Stimulated activated CD8-positive, alpha-beta memory T cell treated with anti-CD3 and anti-CD28 coated beads, Interleukin-15, amount 100 ng/mL, for 4 hours (primary cell): ENCODE data around the gene ADTRP.
"Not testable (repeated sequence)": the region's sequence is repeated elsewhere in the genome, so short reads cannot be mapped to it uniquely, and the experiment has no call there.

Experiments used
- DNase-seq, 2 donors: peaks; one replicate each; pipeline ENCODE4 v3.0.0-alpha.2; 2020; ENCODE audit warnings: low read depth in 2 of 2

ADTRP gene

GRCh38 chr6:11803591-11803971, 25.0 kb upstream of the ADTRP start:
- no peak for DNase-seq

DNA sequence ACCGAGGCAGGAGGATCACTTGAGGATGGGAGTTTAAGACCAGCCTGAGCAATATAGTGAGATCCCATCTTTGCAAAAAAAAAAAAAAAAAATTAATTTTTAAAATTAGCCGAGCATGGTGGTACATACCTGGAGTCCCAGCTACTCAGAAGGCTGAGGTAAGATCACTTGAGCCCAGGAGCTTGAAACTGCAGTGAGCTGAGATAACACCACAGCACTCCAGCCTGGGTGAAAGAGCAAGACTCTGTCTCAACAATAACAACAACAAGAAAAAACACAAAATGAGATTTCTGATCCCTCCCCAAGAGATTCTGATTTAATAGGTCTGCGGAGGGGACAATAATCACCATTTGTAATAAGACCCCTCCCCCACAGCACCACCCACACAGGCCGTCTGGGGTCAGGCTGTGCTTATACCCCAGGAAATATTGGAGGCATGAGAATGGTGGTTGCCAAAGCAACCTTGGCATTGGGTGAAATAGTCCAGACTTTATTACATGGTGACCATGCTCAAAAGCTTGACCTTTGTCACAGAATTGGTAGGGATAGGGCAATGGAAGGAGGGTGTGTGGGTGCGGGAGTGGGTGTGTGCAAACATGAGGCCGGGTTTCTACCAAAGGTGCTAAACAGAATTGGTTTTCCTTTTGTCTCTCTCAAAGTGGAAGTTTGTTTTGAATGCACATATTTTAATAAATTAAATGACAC, 24.4 kb upstream of the ADTRP start:
- no peak for DNase-seq

DNA sequence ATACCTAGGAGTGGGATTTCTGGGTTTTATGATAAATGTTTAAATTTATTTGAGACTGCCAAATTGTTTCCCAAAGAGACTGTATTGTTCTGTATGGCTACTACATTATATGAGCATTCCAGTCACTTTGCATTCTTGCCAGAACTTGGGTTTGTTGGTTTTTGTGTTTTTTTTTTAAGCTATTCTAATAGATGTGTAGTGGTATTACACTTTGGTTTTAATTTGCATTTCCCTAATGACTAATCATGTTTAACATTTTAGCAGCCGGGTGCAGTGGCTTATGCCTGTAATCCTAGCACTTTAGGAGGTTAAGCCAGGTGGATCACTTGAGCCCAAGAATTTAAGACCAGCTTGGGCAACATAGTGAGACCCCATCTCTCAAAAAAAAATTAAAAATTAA, 21.9 kb upstream of the ADTRP start:
- not testable (repeated sequence) for DNase-seq

GRCh38 chr6:11798538-11798937, 19.9 kb upstream of the ADTRP start:
- DNase-seq = no peak

GRCh38 chr6:11798096-11798495, 19.5 kb upstream of the ADTRP start:
- DNase-seq = no peak

GRCh38 chr6:11796829-11797228, 18.2 kb upstream of the ADTRP start:
- DNase-seq = no peak

GRCh38 chr6:11795403-11795802, 16.8 kb upstream of the ADTRP start:
- no peak for DNase-seq

DNA sequence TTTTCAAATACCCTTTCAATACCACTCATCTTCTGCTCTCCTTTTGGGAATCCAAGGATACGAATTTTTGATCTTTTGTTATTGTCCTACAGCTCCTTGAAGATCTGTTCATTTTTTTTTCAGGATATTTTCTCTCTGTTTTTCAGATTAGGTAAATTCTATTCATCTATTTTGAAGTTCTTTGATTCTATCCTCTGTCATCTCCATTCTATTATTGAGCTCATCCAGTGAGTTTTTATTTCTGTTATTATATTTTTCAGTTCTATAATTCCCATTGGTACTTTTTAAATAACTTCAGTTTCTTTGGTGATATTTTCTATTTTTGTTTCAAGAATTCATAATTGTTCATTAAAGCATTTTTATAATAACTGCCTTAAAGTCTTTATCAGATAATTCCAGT, 14.7 kb upstream of the ADTRP start:
- DNase-seq = no peak

- DNase-seq = no peak
Observed at GRCh38 chr6:11791354-11792107, 12.9 kb upstream of the ADTRP start.

DNA sequence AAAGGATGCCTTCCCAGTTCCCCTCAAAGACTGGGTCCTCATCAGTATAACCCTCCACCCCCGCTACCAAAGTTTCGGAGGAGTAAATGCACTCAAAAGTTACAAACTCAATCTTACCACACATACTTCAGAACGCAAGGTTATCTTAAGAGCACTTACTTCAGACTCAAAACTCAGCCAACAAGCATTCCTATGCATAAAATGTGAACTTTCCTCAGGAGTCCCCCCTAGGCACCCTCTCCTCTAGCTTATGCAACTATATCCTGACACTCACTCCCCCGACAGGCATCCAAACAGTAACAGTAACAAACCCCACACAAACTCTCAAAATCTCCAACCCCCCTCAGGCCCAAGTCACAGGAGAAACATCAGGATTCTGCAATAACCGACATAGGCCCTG, 11.1 kb upstream of the ADTRP start:
- DNase-seq = no peak

DNA sequence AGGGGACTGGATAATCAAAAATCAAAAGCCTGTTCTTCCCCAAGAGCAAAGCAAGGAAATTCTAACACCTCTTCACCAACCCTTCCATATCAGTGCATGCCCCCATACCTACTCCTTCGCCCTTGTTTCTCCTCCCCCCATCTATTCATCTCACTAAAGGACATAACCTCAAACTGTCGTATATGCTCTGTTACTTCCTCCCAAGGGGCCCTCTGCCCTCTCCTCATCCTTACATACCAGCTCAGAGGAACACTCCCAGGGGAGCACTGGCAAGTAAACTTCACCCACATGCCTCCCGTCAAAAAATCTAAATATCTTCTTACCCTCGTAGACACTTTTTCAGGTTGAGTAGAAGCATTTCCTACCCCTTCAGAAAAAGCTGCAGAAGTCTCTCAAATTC, 9.4 kb upstream of the ADTRP start:
- DNase-seq = no peak

DNA sequence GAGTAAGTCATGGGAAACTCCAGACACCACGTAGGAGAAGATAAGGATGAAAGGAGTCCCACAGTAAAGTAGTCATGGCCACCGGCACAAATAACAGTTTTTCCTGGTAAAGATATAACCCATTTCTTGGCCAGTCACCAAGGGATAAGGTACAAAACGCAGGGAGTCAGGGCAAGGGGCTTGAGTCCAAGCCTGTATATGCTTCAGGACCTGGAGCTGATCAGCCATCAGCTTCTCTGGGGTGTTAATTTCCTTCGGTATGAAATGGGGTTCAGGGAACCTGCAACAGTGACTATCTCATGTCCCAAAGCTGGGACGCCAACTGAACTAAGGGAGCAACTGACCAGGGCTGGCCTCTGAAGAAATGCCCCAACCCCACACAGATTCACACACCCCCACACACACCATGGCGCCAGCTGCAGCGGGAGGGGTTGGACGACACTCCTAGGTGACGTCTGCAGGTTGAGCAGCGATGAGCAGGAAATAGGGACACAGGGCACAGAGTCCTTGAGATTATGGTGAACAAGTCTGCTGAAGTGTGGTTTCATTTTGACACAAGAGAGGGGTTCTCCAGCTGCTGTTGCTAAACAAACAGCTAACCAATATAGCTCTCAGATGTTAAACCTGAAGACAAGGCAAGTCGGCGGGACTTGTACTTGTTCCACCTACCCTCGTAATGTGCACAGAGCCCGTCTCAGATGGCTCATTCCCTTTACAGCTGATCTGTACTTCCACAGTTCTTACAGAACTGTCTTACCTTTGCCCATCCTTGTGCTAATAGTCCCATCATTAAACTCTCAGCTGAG, 7.4 kb upstream of the ADTRP start:
- no peak for DNase-seq

DNA sequence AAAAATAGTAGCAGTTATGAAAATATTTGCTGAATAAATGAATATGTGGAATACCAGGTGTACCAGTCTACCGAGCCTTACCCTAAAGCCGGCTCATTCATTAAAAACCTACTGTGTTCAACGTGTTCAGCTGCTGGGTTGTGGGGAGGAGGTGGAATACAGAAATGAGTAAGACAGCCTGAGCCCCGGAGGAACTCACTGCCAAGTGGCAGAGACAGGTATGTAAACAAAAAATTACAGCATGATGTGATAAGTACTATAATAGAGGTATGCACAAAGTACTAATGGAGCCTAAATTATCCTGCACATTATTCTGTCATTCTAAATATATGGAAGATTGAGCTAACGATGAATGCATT, 6.8 kb upstream of the ADTRP start:
- DNase-seq = no peak

DNA sequence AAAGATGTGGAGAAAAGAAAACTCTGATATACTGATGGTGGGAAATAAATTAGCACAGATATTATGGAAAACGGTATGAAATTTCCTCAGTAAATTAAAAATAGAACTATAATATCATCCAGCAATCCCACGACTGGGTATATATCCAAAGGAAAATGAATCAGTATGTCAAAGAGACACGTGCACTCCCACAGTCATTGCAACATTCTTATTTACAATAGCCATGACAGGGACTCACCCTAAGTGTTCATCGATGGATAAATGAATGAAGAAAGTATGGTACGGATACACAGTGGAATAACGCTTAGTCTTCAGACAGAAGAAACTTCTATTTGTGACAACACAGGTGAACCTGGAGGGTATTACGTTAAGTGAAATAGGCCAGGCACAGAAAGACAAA, 5.7 kb upstream of the ADTRP start:
- DNase-seq = no peak

DNA sequence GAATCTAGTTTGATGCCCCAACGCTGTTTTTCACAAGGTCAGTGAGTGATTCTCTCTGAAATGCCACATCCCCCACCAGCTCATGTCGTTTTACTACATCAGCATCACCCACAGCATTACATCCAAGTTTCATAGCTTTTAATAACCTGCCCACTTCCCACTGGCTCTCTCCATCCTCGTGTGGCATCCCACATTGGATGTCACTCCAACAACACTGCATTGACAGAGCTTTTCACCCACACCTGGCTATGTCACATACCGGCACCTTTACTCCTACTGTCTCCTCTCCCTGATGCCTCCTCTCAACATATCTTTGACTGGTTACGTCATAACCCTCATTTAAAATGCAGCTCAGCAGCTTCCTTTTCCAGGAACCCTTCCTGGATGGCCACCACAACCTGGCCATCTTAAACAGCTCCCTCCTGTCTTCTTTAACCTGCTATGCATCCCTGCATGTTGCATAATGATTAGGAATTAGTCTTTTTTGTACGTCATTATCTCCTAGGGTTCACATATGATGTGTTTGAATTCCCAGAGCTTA, 5.0 kb upstream of the ADTRP start:
- DNase-seq = no peak

- DNase-seq = no peak
Observed at GRCh38 chr6:11782524-11782923, 3.9 kb upstream of the ADTRP start.

DNA sequence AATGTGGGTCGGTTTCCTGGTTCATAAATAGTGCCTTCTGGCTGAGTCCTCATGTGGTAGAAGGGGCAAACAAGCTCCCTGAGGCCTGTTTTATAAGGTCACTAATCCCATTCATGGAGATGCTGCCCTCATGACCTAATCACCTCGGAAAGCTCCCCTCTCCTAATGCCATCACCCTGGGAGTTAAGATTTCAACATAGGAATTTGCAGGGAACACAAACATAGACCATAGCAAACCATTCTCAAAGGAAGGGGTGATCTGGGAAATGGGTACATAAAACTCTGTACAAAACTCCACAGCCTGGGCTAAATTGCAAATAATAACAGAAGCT, 1.5 kb upstream of the ADTRP start:
- no peak for DNase-seq

DNA sequence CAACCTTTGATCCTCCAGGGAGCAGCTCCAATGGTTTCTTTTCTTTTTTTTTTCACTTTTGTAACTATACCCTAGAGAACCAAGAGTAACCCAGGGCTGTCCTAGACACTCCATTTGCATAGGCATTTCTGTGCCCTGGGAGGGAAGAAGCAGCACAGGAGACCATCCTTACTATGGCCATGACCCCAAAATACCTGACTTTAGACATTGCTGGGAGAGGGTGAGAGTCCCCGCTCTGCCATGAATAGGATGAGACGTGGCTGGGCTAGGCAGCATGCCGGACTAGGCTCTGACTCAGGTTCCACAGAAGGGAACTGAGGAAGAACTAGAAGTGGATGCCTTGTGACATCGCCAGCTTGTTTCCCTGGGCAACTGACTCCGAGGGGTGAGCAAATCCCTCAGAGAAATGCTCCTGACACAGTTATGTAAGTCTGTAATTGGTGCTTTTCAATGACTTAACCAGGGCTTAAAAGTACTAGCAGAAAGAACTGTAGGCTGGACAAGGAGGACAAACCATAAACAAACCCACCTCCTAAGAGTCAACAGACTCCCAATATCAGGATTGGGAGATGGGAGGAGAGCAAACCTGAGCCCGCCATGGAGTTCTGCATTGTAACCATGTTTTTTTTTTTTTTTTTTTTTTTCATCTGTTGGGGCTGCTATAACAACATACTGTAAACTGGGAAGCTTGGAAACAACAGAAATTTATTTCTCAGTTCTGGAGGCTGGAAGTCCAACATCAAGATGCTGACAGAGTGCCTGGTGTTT, 910 bp upstream of the ADTRP start:
- no peak for DNase-seq

DNA sequence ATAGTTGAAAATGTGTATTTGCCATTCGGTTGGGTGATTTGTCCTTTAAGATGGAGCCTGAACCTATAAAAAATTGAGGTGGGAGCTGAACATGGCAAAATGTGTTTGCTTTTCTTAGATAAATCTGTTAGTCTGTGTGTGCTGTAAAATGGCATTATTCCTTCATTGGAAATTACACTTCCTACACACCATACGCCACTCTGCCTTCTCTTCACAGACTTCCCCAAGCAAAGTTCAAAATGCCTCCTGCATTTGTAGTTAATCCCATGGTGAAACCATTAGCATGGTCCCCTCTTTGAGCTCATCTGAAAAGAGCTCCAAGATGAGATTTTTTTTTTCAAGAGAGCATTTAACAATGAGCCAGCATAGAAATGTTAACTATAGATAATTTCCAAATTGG, 567 bp downstream of the ADTRP start:
- no peak for DNase-seq

DNA sequence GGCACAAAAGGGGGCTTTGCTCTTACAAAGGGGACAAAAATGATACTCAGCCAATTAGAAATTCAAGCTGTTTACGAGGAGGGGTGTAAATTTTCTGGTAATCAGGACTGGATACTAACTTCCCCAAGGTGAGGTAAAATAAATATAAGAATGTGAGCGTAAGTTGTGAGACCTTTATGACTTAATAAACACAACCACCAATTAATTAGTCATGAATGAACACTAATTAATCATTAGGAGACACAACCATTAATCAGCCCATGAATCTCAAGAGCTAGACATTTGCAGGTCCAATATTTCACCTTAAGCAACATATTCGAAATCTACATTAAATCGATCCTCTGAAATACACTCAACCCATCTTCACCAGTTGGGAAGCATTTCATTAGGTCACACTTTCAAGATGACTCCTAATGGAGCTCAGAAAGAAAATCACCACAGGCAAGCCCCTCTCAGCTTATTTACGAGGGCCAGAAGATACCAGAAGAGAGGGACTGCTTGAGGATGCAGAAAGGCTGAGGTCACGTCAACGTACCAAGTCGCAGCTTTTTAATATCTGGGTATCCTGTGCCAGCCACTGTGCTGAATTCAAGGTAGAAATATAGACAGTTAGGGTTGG, 2.7 kb downstream of the ADTRP start:
- DNase-seq = no peak

GRCh38 chr6:11774426-11774825, 4.2 kb downstream of the ADTRP start:
- no peak for DNase-seq

DNA sequence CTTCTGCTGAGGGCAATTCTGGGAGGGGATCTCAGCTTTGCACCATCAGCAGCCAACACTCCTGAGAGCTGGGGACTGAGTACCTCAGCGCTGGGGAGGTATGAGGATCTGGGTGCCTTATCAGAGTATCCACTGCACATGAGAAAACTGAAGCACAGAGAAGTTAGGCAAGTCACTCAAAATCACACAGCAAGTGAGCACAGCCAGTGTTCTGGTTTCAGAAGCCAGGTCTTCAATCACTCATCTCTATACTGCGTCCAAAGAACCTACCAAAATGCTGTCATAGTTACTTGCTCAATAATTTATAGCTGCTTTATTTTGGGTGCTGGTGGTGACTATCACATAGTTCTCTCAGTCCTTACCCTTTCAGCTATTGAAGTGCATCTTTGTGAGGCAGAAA, 5.0 kb downstream of the ADTRP start:
- DNase-seq = no peak
